Stimulated activated CD8-positive, alpha-beta memory T cell treated with anti-CD3 and anti-CD28 coated beads, Interleukin-7, amount 100 ng/mL, for 24 hours (primary cell): Measurements from ENCODE around the gene CACNA1I.
A peak's percentile ranks its signal among the peaks of the same experiment; 100 is the strongest.

Experiments used
- DNase-seq: peaks from one replicate; pipeline ENCODE4 v3.0.0-alpha.2; 2020; ENCODE audit warnings: low read depth

Gene CACNA1I

GRCh38 chr22:39651053-39651996 lies 80.8 kb downstream of the CACNA1I start:
- no peak for DNase-seq

GRCh38 chr22:39652990-39653786 lies 82.6 kb downstream of the CACNA1I start:
- DNase-seq: no peak

GRCh38 chr22:39653787-39654077 lies 83.2 kb downstream of the CACNA1I start:
- DNase-seq: no peak

- no peak for DNase-seq
Measured at GRCh38 chr22:39654131-39654926, 83.8 kb downstream of the CACNA1I start.

- no peak for DNase-seq
Measured at GRCh38 chr22:39655004-39655579, 84.5 kb downstream of the CACNA1I start.

- DNase-seq: no peak
Measured at GRCh38 chr22:39655831-39656230, 85.3 kb downstream of the CACNA1I start.

- DNase-seq: no peak
Measured at GRCh38 chr22:39656495-39657490, 86.2 kb downstream of the CACNA1I start.

- DNase-seq: no peak
Measured at GRCh38 chr22:39658367-39658766, 87.8 kb downstream of the CACNA1I start.

GRCh38 chr22:39658806-39659463 lies 88.4 kb downstream of the CACNA1I start:
- no peak for DNase-seq

GRCh38 chr22:39661501-39661841 lies 90.9 kb downstream of the CACNA1I start:
- DNase-seq: no peak

- DNase-seq: peak; percentile 44
Measured at GRCh38 chr22:39661842-39662685, 91.5 kb downstream of the CACNA1I start.

- DNase-seq: no peak
Measured at GRCh38 chr22:39662686-39663052, 92.1 kb downstream of the CACNA1I start.

GRCh38 chr22:39663751-39664150 lies 93.2 kb downstream of the CACNA1I start:
- no peak for DNase-seq

GRCh38 chr22:39664485-39665200 lies 94.1 kb downstream of the CACNA1I start:
- DNase-seq: no peak

GRCh38 chr22:39665229-39665628 lies 94.7 kb downstream of the CACNA1I start:
- no peak for DNase-seq

- no peak for DNase-seq
Measured at GRCh38 chr22:39665661-39666431, 95.3 kb downstream of the CACNA1I start.

- no peak for DNase-seq
Measured at GRCh38 chr22:39666495-39666894, 95.9 kb downstream of the CACNA1I start.

- no peak for DNase-seq
Measured at GRCh38 chr22:39666926-39667325, 96.4 kb downstream of the CACNA1I start.
